CD4-positive, alpha-beta T cell treated with Interferon alpha-2 for 1 hour (primary cell): Measurements from ENCODE around the gene AK9.
"Not testable (repeated sequence)": the region's sequence is repeated elsewhere in the genome, so short reads cannot be mapped to it uniquely, and the experiment has no call there.

Experiments used
- DNase-seq, 2 donors: peaks; one replicate each; pipeline ENCODE4 v3.0.0-alpha.2; 2020 to 2022

Gene AK9

GRCh38 chr6:109612268-109612667 lies 78.7 kb downstream of the AK9 start:
- no peak for DNase-seq

- DNase-seq: no peak
Observed at GRCh38 chr6:109611502-109611901, 79.5 kb downstream of the AK9 start.

- DNase-seq: no peak
Observed at GRCh38 chr6:109610590-109610989, 80.4 kb downstream of the AK9 start.

GRCh38 chr6:109609737-109610136 lies 81.3 kb downstream of the AK9 start:
- no peak for DNase-seq

- no peak for DNase-seq
Observed at GRCh38 chr6:109606359-109606758, 84.6 kb downstream of the AK9 start.

GRCh38 chr6:109595998-109596397 lies 95.0 kb downstream of the AK9 start:
- DNase-seq: peak; percentile 5 to 9

- no peak for DNase-seq
Observed at GRCh38 chr6:109580519-109580918, 110.5 kb downstream of the AK9 start.

- no peak for DNase-seq
Observed at GRCh38 chr6:109579361-109579760, 111.6 kb downstream of the AK9 start.

GRCh38 chr6:109569901-109570300 lies 121.1 kb downstream of the AK9 start:
- DNase-seq: not testable (repeated sequence)

GRCh38 chr6:109561844-109562243 lies 129.2 kb downstream of the AK9 start:
- DNase-seq: no peak

GRCh38 chr6:109531446-109531845 lies 159.6 kb downstream of the AK9 start:
- no peak for DNase-seq

- no peak for DNase-seq
Observed at GRCh38 chr6:109527989-109528388, 163.0 kb downstream of the AK9 start.

GRCh38 chr6:109526905-109527628 lies 163.9 kb downstream of the AK9 start:
- peak; percentile 44 to 74 for DNase-seq

- DNase-seq: no peak
Observed at GRCh38 chr6:109524129-109524528, 166.9 kb downstream of the AK9 start.

- no peak for DNase-seq
Observed at GRCh38 chr6:109523478-109523877, 167.5 kb downstream of the AK9 start.

- no peak for DNase-seq
Observed at GRCh38 chr6:109521080-109521479, 169.9 kb downstream of the AK9 start.

- not testable (repeated sequence) for DNase-seq
Observed at GRCh38 chr6:109519647-109520046, 171.4 kb downstream of the AK9 start.

GRCh38 chr6:109516929-109517328 lies 174.1 kb downstream of the AK9 start:
- no peak for DNase-seq

- peak in 1 of 2 donors; percentile 59 for DNase-seq
Observed at GRCh38 chr6:109515781-109516409, 175.1 kb downstream of the AK9 start.

GRCh38 chr6:109514946-109515345 lies 176.1 kb downstream of the AK9 start:
- no peak for DNase-seq

- no peak for DNase-seq
Observed at GRCh38 chr6:109513571-109514071, 177.4 kb downstream of the AK9 start.

- no peak for DNase-seq
Observed at GRCh38 chr6:109512271-109512817, 178.7 kb downstream of the AK9 start.

- no peak for DNase-seq
Observed at GRCh38 chr6:109511832-109512231, 179.2 kb downstream of the AK9 start.

- DNase-seq: no peak
Observed at GRCh38 chr6:109510358-109510757, 180.6 kb downstream of the AK9 start.
